HT1080 (cell line): ENCODE results near the gene PARK7. TPM values are rescaled to one million over a fixed set of nuclear protein-coding genes. Genes with fewer than 3 reads are reported as not detected.

Experiments
- small RNA-seq: library from RNA; depleted of rRNA; stranded (forward); fragments of <200 nt; gene quantifications from one replicate; pipeline ENCODE3, GENCODE V24; 2014
- total RNA-seq: library from RNA; depleted of rRNA; stranded (reverse); fragments of >200 nt; shearing (Covaris generic); gene quantifications from 2 replicates; pipeline ENCODE4 v1.2.3, GENCODE V29; 2014; rRNA removed

PARK7 gene
- total RNA-seq, 1 experiment from 2014 or later: 280 TPM

Small RNA genes lying within 50 kb of the gene (small RNA-seq; reads per million reads assigned to genes)
- not detected for gene RF00019

Other genes starting within 250 kb of the PARK7 start
- 66.6 and 81.3 TPM in 2 replicates for gene VAMP3, start 190.4 kb upstream of the PARK7 start, total RNA-seq
- 2.7 and 3.6 TPM in 2 replicates for gene PER3, start 177.4 kb upstream of the PARK7 start, total RNA-seq
- not detected in 2 replicates for gene UTS2, start 108.6 kb upstream of the PARK7 start, total RNA-seq
- gene TNFRSF9, start 20.9 kb upstream of the PARK7 start, total RNA-seq: 1.3 and 2.8 TPM in 2 replicates
- gene ERRFI1, start 64.6 kb downstream of the PARK7 start, total RNA-seq: 143 and 169 TPM in 2 replicates